DOHH2 (cell line): Measurements from ENCODE around the gene PSMB5.

ENCODE experiments used
- H3F3A ChIP-seq: fragments of 200-600 bp; sonication (generic), shearing (Covaris generic); 2 replicates; pipeline ENCODE4 v1.6.0; 2016; ENCODE audit warnings: antibody characterized with exemption, mild to moderate bottlenecking; ENCODE audit not compliant: control insufficient read depth, insufficient read depth
- H3K27ac ChIP-seq: fragments of 200-600 bp; sonication (generic); 2 replicates; pipeline ENCODE4 v1.5.1; 2014; ENCODE audit warnings: low read depth, mild to moderate bottlenecking, low read length, moderate library complexity
- H3K27me3 ChIP-seq: fragments of 200-600 bp; sonication (generic); 2 replicates; pipeline ENCODE4 v1.6.1; 2014; ENCODE audit warnings: mild to moderate bottlenecking, low read length, mixed read lengths; ENCODE audit not compliant: control insufficient read depth
- H3K36me3 ChIP-seq: fragments of 200-600 bp; sonication (generic); 2 replicates; pipeline ENCODE4 v1.6.1; 2014; ENCODE audit warnings: mild to moderate bottlenecking, low read length, moderate library complexity, mixed read lengths; ENCODE audit not compliant: control insufficient read depth
- H3K4me1 ChIP-seq: fragments of 200-600 bp; sonication (generic); 2 replicates; pipeline ENCODE4 v1.6.1; 2014; ENCODE audit warnings: mild to moderate bottlenecking, low read length, mixed read lengths; ENCODE audit not compliant: control insufficient read depth
- H3K4me2 ChIP-seq: fragments of 200-600 bp; sonication (generic); 2 replicates; pipeline ENCODE4 v1.6.0; 2014; ENCODE audit warnings: mild to moderate bottlenecking, low read length, moderate library complexity
- H3K4me3 ChIP-seq: fragments of 200-600 bp; sonication (generic); 2 replicates; pipeline ENCODE4 v1.5.1; 2014; ENCODE audit warnings: mild to moderate bottlenecking, low read length, mixed read lengths
- H3K79me2 ChIP-seq: fragments of 200-600 bp; sonication (generic); 2 replicates; pipeline ENCODE4 v1.6.1; 2014; ENCODE audit warnings: mild to moderate bottlenecking, low read length, mixed read lengths; ENCODE audit not compliant: control insufficient read depth
- H3K9me2 ChIP-seq: fragments of 200-600 bp; sonication (generic); replicated peaks from 2 replicates; pipeline ENCODE4 v1.6.1; 2014; ENCODE audit warnings: mild to moderate bottlenecking, low read length, mixed read lengths; ENCODE audit not compliant: control insufficient read depth
- H3K9me3 ChIP-seq: fragments of 200-600 bp; sonication (generic); 2 replicates; pipeline ENCODE4 v1.6.1; 2014; ENCODE audit warnings: antibody characterized with exemption, low read length, mixed read lengths; ENCODE audit not compliant: control insufficient read depth, insufficient read depth
- H4K20me1 ChIP-seq: fragments of 200-600 bp; sonication (generic); 2 replicates; pipeline ENCODE4 v1.6.0; 2014; ENCODE audit warnings: low read depth, mild to moderate bottlenecking, antibody characterized with exemption, low read length, moderate library complexity; ENCODE audit not compliant: control insufficient read depth, insufficient read depth
- CTCF ChIP-seq: fragments of 200-600 bp; sonication (generic); IDR thresholded peaks from one replicate; pipeline ENCODE4 v1.5.1; 2014; ENCODE audit warnings: antibody characterized with exemption, mild to moderate bottlenecking, low read depth, low read length; ENCODE audit not compliant: poor library complexity, severe bottlenecking
- EZH2phosphoT487 ChIP-seq: fragments of 200-600 bp; sonication (generic); IDR thresholded peaks from 2 replicates; pipeline ENCODE4 v1.6.1; 2017; ENCODE audit warnings: borderline replicate concordance, mild to moderate bottlenecking, antibody characterized with exemption, low read length, moderate library complexity, mixed read lengths

PSMB5 gene

GRCh38 chr14:23063601-23064000 is 28.9 kb upstream of the PSMB5 start:
- Histone ChIP-seq H3F3A (peaks cover 28% of the 10 kb centered on the region), H3K36me3 (peaks cover 90% of the 10 kb centered on the region)

DNA sequence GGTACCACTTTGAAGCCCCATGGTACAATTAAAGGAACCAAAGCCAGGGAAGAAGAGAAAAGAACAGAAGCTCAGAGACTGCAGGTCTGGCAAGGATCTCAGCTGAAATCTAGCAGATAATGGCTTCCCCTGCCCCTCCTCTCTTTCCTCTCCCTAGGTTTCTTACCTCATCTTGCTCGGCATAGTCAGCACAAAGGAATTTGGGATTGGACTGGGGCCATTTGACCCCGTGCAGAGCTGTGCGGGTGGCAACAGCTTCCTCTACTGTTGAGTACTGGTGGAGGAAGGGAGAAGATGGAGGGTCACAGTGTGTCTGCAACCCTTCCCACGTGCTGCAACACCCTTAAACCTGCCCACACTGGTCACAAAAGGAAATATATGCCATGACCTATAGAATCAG is 27.3 kb upstream of the PSMB5 start:
- H3K9me3 ChIP-seq = no peaks in the 10 kb centered on the region
- TF ChIP-seq EZH2phosphoT487 = no peak
- no peak for TF ChIP-seq CTCF
- no peaks in the 10 kb centered on the region for H3K9me2 ChIP-seq
- peaks cover 13% of the 10 kb centered on the region for H3K4me1 ChIP-seq
- no peak overlapping the region for H3K4me2 ChIP-seq
- H3K27ac ChIP-seq = no peak overlapping the region
- peaks cover 76% of the 10 kb centered on the region for H3K36me3 ChIP-seq
- peaks cover 33% of the 10 kb centered on the region for H3F3A ChIP-seq
- H3K27me3 ChIP-seq = no peaks in the 10 kb centered on the region
- H3K4me3 ChIP-seq = no peak overlapping the region
- H4K20me1 ChIP-seq = peaks cover 11% of the 10 kb centered on the region; the same call in 1 of the 2 replicates
- peaks cover 18% of the 10 kb centered on the region for H3K79me2 ChIP-seq

More at GRCh38 chr14:23063601-23064000, 28.9 kb upstream of the PSMB5 start:
- Histone ChIP-seq H3K9me3 (no peaks in the 10 kb centered on the region), H3K79me2 (peaks cover 33% of the 10 kb centered on the region), H3K4me1 (peaks cover 12% of the 10 kb centered on the region), H3K9me2 (no peaks in the 10 kb centered on the region), H3K27ac (no peak overlapping the region), H3K27me3 (no peaks in the 10 kb centered on the region), H3K4me3 (no peak overlapping the region), H4K20me1 (peaks cover 23% of the 10 kb centered on the region), H3K4me2 (no peak overlapping the region)
- TF ChIP-seq CTCF = no peak
- no peak for TF ChIP-seq EZH2phosphoT487

DNA sequence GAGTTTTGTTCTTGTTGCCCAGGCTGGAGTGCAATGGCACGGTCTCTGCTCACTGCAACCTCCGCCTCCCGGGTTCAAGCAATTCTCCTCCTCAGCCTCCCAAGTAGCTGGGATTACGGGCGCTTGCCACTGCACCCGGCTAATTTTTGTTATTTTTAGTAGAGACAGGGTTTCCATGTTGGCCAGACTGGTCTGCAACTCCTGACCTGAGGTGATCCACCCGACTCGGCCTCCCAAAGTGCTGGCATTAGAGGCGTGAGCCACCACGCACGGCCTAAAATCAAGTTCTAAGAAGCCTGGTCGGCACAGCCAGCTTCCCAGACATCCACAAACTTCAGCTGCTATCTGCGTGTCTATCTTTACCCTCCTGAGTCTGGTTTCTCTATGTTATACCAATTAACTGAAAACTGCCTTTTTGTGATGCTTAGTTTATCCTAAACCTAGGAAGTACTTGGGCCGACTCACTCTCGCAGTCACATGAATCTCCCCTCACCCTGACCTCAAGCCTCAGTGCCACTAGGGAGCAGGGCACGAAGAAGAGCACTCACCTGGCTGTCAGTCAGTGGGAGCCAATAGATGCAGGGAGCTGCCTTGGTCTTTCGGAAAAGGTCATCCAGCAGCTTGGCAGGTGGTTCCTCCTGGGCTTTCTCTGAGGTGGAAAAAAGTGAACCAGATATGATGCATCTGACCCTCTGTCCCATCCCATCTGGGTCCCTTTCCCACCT is 26.0 kb upstream of the PSMB5 start:
- H3K4me1 ChIP-seq = peaks cover 26% of the 10 kb centered on the region
- H3K79me2 ChIP-seq = peaks cover 5% of the 10 kb centered on the region
- no peak overlapping the region for H3K4me2 ChIP-seq
- H3F3A ChIP-seq = peaks cover 33% of the 10 kb centered on the region
- H4K20me1 ChIP-seq = 0 out of 2 replicates have a peak, but pooled peaks cover 3% of the 10 kb centered on the region
- H3K36me3 ChIP-seq = peaks cover 63% of the 10 kb centered on the region
- no peaks in the 10 kb centered on the region for H3K9me2 ChIP-seq
- no peak overlapping the region for H3K4me3 ChIP-seq
- no peaks in the 10 kb centered on the region for H3K9me3 ChIP-seq
- peaks cover 6% of the 10 kb centered on the region; the same call in 1 of the 2 replicates for H3K27me3 ChIP-seq
- TF ChIP-seq CTCF (no peak), EZH2phosphoT487 (no peak)
- no peak overlapping the region for H3K27ac ChIP-seq
